Right ventricle myocardium inferior (tissue), 1 donor: ENCODE measurements around the gene HNRNPL. TPM values are rescaled to one million over a fixed set of nuclear protein-coding genes. Genes with fewer than 3 reads are reported as not detected.
A peak's percentile ranks its signal among the peaks of the same experiment; 100 is the strongest.
"Not testable (repeated sequence)": the region's sequence is repeated elsewhere in the genome, so short reads cannot be mapped to it uniquely, and the experiment has no call there.

Experiments
- ATAC-seq: fragments of 200-7000 bp; cut with Tn5 transposase; one replicate; pipeline ENCODE4 v1.9.1; 2020; ENCODE audit warnings: mild to moderate bottlenecking, moderate library complexity
- DNase-seq: peaks from one replicate; pipeline ENCODE4 v3.0.0; 2021; ENCODE audit errors: missing footprints
- intact Hi-C: fragments of 100-400 bp; cut with DNase I; formaldehyde crosslinking; loops from one replicate; pipeline ENCODE4 v1.11.0; 2022
- total RNA-seq: library from RNA; stranded (reverse); fragmentation: NEBNext Ultra II Directional; extraction: Animal tissue kit (Norgen Biotek cat#: 25700); gene quantifications from one replicate; pipeline ENCODE4 v1.2.1, GENCODE V29; 2021
- donor health status: DM: no; HTN: yes; CAD: no; lungs with severe emphysema.

HNRNPL gene
- total RNA-seq, 1 donor from 2014 or later = 184 TPM

DNA sequence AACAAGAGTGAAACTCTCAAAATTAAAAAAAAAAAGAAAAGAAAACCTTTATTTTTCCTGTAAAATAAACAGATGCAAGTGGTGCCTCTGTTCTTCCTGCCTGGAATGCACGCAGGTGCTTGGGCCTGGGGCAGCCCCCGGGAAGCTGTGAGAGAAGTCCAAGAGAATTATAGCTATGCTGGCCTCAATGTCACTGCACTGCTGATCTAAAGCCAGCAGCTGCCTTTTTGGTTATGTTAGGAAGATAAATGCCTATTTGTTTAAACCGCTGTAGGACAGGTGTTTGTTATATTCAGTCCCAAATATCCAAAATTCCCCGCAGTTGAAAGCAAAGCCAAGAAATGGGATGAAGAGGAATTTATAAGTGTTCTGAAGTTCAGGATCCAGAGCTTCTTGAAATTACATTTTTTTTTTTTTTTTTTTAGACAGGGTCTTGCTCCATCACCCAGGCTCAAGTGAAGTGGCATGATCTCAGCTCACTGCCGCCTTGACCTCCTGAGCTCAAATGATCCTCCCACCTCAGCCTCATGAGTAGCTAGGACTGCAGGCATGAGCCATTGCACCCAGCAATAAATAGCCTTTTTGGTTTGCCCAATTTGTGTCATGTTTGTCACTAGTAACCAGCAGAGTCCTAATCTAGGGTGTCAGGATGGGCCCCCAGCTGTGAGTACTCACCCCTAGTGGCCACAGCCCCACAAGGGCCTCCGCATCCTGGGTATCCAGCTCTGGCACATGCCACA, 26.0 kb upstream of the HNRNPL start:
- ATAC-seq = no peak
- intact Hi-C loops = no loop called here
- no peak for DNase-seq

DNA sequence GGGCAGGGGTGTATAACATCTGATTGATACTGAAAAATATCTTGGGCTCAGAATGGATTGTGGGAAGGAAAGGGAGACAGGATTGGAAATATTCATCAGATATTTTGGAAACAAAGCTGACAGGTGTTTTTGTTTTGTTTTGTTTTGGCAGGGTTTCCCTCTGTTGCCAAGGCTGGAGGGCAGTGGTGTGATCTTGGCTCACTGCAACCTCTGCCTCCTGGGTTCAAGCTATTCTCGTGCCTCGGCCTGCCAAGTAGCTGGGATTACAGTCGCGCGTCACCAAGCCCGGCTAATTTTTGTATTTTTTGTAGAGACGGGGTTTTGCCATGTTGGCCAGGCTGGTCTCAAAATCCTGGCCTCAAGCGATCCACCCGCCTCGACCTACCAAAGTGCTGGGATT, 23.6 kb upstream of the HNRNPL start:
- intact Hi-C loops, DNase-seq, ATAC-seq: not testable (repeated sequence)

- intact Hi-C loops = no loop called here
- ATAC-seq (no peak), DNase-seq (no peak)
Measured at GRCh38 chr19:38870612-38871011, 20.8 kb upstream of the HNRNPL start.

DNA sequence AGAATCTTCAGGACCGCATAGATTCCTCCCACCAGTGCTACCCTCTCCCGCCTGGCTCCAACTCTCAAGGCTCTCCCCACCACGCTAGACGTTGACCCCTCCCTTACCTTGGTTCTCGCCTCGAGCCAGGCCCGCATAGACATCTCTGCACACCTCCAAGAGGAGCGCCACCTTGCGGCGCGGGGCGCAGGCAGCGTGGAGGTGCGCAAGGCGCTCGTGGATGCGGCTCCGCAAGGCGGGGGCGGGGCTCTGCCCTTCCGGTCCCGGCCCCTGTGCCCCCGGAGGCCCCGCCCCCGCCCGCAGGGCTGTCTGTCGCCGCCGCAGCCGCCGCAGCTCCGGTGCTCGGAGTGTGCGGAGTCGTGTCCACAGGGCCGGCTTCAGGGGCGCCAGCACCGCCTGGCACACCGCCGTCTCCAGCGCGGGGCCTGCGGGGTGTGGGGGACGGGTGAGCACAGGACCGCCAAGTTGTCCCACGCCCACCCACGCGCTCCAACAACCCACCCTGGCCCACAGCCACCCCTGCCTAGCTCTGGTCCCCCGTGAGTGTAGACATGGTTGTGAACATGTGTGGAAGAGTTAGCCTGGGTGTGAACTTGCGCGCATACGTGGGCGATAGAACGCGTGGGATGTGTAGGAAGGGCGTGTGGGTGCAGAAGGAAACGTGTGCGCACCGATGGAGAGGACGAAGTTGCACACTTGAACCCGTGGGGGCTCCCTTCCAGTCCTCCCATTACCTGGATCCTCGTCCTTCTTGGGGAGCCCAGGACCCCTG, 20.2 kb upstream of the HNRNPL start:
- ATAC-seq = peak; percentile 97
- intact Hi-C loops = no loop called here
- peak; percentile 96 for DNase-seq

- ATAC-seq = no peak
- intact Hi-C loops = no loop called here
- peak; percentile 69 for DNase-seq
Measured at GRCh38 chr19:38869160-38869835, 19.5 kb upstream of the HNRNPL start.

GRCh38 chr19:38868551-38868950, 18.8 kb upstream of the HNRNPL start:
- intact Hi-C loops = no loop called here

GRCh38 chr19:38867171-38867780, 17.5 kb upstream of the HNRNPL start:
- intact Hi-C loops = no loop called here
- DNase-seq (no peak), ATAC-seq (no peak)

More at GRCh38 chr19:38868551-38868950, 18.8 kb upstream of the HNRNPL start:
- no peak for DNase-seq
- ATAC-seq = no peak

DNA sequence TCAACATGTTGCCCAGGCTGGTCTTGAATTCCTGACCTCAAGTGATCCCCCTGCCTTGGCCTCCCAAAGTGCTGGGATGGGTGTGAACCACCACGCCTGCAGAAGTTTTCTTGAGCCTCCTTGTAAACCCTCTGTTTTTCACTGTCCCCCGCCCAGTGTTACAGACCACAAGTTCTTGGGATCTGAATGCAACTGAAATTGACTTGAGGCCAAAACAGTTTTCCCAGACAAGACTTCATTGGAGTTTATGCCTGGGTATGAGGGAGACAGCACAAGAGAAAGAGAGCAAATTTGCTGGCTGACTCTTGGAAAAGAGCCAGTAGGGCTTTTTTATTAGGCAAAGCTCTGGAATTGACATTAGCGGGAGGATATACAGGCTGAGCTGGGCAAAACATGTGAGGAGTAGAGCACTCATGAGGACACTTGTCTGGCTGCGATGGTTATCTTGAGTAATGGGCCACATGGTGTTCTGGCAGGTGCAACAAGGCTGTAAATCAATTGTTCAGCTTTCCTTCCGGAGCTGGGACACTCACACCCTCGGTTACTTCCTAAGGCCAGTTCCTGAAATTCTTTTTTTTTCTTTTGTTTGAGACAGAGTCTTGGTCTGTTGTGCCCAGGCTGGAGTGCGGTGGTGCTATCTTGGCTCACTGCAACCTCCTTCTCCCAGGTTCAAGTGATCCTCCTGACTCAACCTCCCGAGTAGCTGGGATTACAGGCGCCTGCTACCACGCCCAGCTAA, 12.7 kb upstream of the HNRNPL start:
- intact Hi-C loops = no loop called here
- DNase-seq = no peak
- peak; percentile 63 for ATAC-seq

DNA sequence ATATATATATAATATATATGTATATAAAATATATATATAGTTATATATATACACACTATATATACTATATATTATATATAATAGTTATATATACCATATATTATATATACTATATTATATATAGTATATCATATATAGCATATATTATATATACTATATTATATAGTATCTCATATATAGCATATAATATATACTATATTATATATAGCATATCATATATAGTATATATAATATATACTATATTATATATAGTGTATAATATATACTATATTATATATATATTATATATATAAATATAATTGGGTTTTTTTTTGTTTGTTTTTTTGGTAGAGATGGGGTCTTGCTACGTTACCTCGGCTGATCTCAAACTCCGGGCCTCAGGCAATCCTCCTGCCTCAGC, 11.6 kb upstream of the HNRNPL start:
- no peak for DNase-seq
- ATAC-seq = no peak
- intact Hi-C loops = no loop called here

- DNase-seq, ATAC-seq: not testable (repeated sequence)
- intact Hi-C loops = loop anchor here (10.0 kb wide), 1 partner anchor 1425 kb away; the partner anchor contains the start of gene AKT2
Measured at GRCh38 chr19:38859631-38860204, 9.9 kb upstream of the HNRNPL start.

DNA sequence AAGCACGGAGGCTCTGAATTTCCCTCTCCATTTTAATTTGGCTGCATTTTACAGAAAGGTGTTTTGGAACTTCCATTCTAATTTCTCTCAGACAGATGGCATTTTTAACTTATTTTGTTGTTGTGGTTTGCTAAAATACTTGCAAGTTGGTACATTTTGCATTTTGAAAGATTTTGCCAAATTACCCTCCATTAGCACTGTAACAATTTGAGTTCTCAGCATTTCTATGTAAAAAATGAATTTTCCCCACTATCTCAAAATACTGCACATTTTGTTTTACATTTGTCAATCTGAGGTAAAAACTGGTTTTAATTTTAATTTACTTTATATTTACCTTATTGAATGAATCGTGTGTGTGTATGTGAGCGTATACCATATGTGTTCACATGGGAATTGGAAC, 7.0 kb upstream of the HNRNPL start:
- intact Hi-C loops = loop anchor here (10.0 kb wide), 1 partner anchor 1428 kb away; the partner anchor contains the start of gene AKT2
- no peak for ATAC-seq
- no peak for DNase-seq

- not testable (repeated sequence) for ATAC-seq, DNase-seq
- intact Hi-C loops = loop anchor here (10.0 kb wide), 1 partner anchor 1429 kb away; the partner anchor contains the start of gene AKT2
Measured at GRCh38 chr19:38855751-38856150, 6.0 kb upstream of the HNRNPL start.

DNA sequence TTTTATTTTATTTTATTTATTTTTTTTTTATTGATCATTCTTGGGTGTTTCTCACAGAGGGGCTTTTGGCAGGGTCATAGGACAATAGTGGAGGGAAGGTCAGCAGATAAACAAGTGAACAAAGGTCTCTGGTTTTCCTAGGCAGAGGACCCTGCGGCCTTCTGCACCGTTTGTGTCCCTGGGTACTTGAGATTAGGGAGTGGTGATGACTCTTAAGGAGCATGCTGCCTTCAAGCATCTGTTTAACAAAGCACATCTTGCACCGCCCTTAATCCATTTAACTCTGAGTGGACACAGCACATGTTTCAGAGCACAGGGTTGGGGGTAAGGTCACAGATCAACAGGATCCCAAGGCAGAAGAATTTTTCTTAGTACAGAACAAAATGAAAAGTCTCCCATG, 5.2 kb upstream of the HNRNPL start:
- ATAC-seq, DNase-seq: not testable (repeated sequence)
- intact Hi-C loops = loop anchor here (5.0 to 10.0 kb wide), 2 partner anchors 208 to 1430 kb away; partner anchors contain the start of genes ACTN4 and AKT2

DNA sequence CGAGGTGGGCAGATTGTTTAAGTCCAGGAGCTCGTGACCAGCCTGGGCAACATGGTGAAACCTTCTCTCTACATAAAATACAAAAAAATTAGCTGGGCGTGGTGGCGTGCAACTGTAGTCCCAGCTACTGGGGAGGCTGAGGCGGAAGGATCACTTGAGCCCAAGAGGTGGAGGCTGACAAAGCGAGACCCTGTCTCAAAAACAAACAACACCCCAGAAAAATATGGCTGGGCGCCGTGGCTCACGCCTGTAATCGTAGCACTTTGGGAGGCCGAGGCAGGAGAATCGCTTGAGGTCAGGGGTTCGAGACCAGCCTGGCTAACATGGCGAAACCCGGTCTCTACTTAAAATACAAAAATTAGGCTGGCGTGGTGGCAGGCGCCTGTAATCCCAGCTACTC, 3.4 kb upstream of the HNRNPL start:
- no peak for DNase-seq
- intact Hi-C loops = loop anchor here (5.0 to 10.0 kb wide), 2 partner anchors 206 to 1432 kb away; partner anchors contain the start of genes ACTN4 and AKT2
- no peak for ATAC-seq

GRCh38 chr19:38852231-38853044, 2.7 kb upstream of the HNRNPL start:
- ATAC-seq (no peak), DNase-seq (peak; percentile 81)
- intact Hi-C loops = loop anchor here (5.0 to 10.0 kb wide), 2 partner anchors 205 to 1432 kb away; partner anchors contain the start of genes ACTN4 and AKT2

- DNase-seq = peak; percentile 96
- intact Hi-C loops = loop anchor here (5.0 to 10.0 kb wide), 2 partner anchors 204 to 1433 kb away; partner anchors contain the start of genes ACTN4 and AKT2
- peak; percentile 55 for ATAC-seq
Measured at GRCh38 chr19:38851622-38852230, 1.9 kb upstream of the HNRNPL start.
